HS-27A (cell line): ENCODE data around the gene SMIM9.
"Not testable (repeated sequence)": the region's sequence is repeated elsewhere in the genome, so short reads cannot be mapped to it uniquely, and the experiment has no call there.

ENCODE experiments used
- DNase-seq: peaks from one replicate; pipeline ENCODE4 v3.0.0-alpha.2; 2012; ENCODE audit warnings: low read depth, missing footprints

SMIM9 gene

GRCh38 chrX:154834562-154834961 lies at the start of gene SMIM9:
Gene SMIM9, minus strand, starts transcription at chrX:154834662. Its CDS starts 3,806 bp downstream, at chrX:154830856.
- DNase-seq: no peak

- DNase-seq: not testable (repeated sequence)
Observed at GRCh38 chrX:154884069-154884468, 49.6 kb upstream of the SMIM9 start.

GRCh38 chrX:154873329-154873728 lies 38.9 kb upstream of the SMIM9 start:
- DNase-seq: no peak

GRCh38 chrX:154868522-154868921 lies 34.1 kb upstream of the SMIM9 start:
- DNase-seq: not testable (repeated sequence)

- DNase-seq: no peak
Observed at GRCh38 chrX:154855256-154855655, 20.8 kb upstream of the SMIM9 start.

- no peak for DNase-seq
Observed at GRCh38 chrX:154850957-154851611, 16.6 kb upstream of the SMIM9 start.

GRCh38 chrX:154840856-154841255 lies 6.4 kb upstream of the SMIM9 start:
- DNase-seq: peak; percentile 15

GRCh38 chrX:154836163-154836562 lies 1.7 kb upstream of the SMIM9 start:
- no peak for DNase-seq

- DNase-seq: no peak
Observed at GRCh38 chrX:154833746-154834274, 652 bp downstream of the SMIM9 start.

GRCh38 chrX:154829926-154830442 lies 4.5 kb downstream of the SMIM9 start:
- no peak for DNase-seq

GRCh38 chrX:154829134-154829533 lies 5.3 kb downstream of the SMIM9 start:
- DNase-seq: no peak

- DNase-seq: no peak
Observed at GRCh38 chrX:154828016-154828408, 6.5 kb downstream of the SMIM9 start.

- DNase-seq: no peak
Observed at GRCh38 chrX:154827194-154828015, 7.1 kb downstream of the SMIM9 start.

GRCh38 chrX:154825586-154825985 lies 8.9 kb downstream of the SMIM9 start:
- not testable (repeated sequence) for DNase-seq

GRCh38 chrX:154824638-154825037 lies 9.8 kb downstream of the SMIM9 start:
- no peak for DNase-seq

- DNase-seq: no peak
Observed at GRCh38 chrX:154822029-154822428, 12.4 kb downstream of the SMIM9 start.

- no peak for DNase-seq
Observed at GRCh38 chrX:154821523-154821922, 12.9 kb downstream of the SMIM9 start.

GRCh38 chrX:154819771-154820341 lies 14.6 kb downstream of the SMIM9 start:
- no peak for DNase-seq

- no peak for DNase-seq
Observed at GRCh38 chrX:154818916-154819770, 15.3 kb downstream of the SMIM9 start.

- DNase-seq: not testable (repeated sequence)
Observed at GRCh38 chrX:154817048-154817618, 17.3 kb downstream of the SMIM9 start.

- not testable (repeated sequence) for DNase-seq
Observed at GRCh38 chrX:154816326-154816898, 18.1 kb downstream of the SMIM9 start.
